T47D (cell line): Measurements from ENCODE around the gene TMEM89.

ENCODE experiments used
- DNase-seq, 2 experiments: peaks; one replicate each; pipeline versions ENCODE4 v3.0.0 to v3.0.0-alpha.2; 2011 to 2012; ENCODE audit warnings: low read depth in 1 of 2, low spot score in 1 of 2
- JUND ChIP-seq: IDR thresholded peaks from 2 replicates; pipeline ENCODE4 v1.6.1; 2012; ENCODE audit warnings: low read depth
- in situ Hi-C: cut with HindIII; loops from 2 replicates; pipeline ENCODE4 v1.10.0; 2016; ENCODE audit warnings: low sequenced_read_pairs, low pct_unique_long_range_greater_than_20kb

Gene TMEM89

DNA sequence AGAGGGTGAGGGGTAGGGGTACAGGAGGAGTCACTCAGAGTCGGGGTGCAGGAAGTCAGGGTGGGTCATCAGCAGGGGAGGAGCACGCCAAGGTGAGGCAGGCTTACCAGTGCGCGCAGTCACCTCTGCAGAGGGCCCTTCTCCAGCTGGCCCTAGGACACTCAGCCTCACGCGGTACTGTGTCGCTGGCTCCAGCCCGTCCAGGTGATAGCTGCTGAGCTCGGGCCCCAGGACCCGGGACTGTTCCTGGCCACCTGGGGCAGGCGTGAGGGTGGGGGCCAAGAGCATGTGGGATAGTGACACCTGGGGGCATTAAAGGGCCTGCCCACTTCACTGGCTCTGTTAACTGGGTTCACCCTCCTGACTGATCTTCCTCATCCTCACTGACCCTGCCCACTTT is 33.9 kb downstream of the TMEM89 start:
- in situ Hi-C loops, result no loop called here
- no peak for DNase-seq
- TF ChIP-seq JUND, result no peak

DNA sequence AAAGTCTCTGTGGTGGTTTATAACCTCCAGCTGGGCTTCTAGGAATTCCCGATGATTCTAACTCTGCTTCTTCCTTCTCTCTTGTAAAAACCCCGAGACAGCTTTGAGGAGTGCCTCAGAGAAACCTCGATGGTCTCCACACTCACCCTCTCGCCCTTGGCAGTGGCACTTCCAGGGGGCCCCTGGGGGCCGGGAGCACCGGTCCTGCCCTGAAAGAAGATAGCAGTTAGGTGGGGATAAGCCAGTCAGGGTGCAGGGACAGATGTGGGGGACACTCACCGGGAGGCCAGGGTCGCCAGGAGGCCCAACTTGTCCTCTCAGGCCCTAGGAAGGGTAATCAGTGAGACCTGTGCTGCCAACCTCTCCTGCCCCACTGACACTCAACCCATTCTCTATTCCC is 36.2 kb downstream of the TMEM89 start:
- in situ Hi-C loops, result no loop called here
- no peak for TF ChIP-seq JUND
- no peak for DNase-seq

DNA sequence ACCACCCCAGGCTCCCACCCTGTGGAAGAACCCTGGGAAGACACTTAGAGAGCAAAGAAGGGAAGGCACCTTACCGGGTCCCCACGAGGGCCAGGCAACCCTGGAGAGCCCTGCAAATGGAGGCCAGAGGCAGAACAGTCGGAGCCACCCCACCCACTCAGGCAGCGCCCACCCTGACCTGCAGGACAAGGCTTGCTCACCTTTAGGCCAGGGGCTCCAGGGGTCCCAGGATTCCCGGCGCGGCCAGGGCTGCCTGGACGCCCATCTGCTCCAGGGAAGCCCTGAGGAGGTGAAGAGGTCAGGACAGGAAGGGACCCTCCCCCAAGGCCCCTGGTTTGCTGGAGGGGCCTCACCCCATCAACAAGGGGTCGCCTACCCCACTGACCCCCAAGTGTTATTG is 36.7 kb downstream of the TMEM89 start:
- in situ Hi-C loops, result no loop called here
- no peak for TF ChIP-seq JUND
- no peak for DNase-seq

DNA sequence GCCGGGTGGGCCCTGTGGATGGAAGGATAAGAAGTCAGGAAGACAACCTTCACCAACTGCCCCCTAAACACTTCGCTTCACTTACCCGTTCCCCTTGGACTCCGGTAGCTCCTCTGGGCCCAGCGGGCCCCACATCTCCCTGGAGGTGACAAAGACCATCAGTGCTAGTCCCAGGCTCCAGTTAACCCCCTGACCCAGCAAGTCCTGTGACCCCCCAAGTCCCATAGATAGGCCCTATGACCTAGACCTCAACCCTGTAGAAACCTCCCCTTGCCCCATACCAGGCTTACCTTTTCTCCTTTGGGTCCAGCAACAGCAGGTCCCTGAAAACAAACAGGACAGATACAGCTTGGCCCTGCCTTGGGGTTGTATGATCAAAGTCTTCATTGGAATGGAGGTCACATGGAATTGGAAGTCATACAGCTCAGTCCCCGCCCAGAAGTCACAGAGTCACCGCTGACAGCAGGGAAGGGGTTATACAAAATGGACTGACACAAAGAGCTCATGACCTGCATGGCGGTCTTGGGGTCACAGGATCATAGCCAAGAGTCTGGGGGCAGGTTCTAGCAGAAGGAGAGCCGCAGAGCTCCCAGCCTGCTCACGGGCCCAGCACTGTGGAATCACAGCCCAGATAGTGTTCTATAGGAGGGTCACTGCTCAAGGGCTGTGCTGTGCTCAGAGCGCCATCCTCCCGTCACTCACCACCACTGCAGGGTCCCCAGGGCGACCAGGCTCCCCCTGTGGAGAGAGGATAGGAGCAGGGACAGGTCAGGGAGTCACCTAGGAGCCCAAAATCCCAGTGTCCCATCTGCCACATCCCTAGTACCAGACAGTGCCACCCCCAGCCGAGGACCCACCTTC is 39.7 kb downstream of the TMEM89 start:
- TF ChIP-seq JUND, result no peak
- DNase-seq, result no peak
- in situ Hi-C loops, result no loop called here

DNA sequence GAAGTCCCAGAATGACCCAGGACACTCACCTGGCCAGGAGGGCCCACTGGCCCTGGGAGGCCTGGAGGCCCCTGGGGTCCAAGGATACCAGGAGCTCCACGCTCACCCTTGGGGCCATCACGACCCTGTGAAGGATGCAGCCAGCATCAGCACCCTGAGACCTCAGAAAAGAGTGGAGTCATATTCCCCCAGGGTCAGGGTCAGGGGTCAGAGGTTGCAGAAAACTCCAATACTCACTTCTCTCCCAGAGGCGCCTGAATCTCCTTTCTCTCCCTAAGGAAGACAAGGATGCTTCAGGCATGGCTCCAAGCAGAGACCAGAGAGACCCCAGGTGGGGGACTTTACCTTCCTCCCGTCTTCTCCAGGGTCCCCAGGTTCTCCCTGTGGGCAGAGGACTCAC is 44.9 kb downstream of the TMEM89 start:
- DNase-seq, result no peak
- in situ Hi-C loops, result no loop called here
- no peak for TF ChIP-seq JUND

DNA sequence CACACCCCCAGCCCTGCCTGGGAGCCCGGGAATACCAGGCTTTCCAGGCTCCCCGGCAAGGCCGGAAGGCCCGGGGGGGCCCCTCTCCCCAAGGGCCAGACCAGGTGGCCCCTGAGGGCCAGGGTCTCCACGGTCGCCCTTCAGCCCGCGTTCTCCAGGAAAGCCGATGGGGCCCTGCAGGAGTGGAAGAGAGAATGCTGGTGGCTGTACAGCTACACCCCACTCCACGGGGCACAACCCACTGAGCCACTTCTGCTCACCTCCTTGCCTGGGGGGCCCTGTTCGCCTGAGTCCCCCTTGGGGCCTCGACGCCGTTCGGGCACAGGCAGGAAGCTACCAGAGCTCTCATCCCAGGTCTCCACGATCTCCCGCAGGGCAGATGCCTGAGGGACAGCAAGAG is 46.2 kb downstream of the TMEM89 start:
- no peak for DNase-seq
- in situ Hi-C loops, result no loop called here
- TF ChIP-seq JUND, result no peak

DNA sequence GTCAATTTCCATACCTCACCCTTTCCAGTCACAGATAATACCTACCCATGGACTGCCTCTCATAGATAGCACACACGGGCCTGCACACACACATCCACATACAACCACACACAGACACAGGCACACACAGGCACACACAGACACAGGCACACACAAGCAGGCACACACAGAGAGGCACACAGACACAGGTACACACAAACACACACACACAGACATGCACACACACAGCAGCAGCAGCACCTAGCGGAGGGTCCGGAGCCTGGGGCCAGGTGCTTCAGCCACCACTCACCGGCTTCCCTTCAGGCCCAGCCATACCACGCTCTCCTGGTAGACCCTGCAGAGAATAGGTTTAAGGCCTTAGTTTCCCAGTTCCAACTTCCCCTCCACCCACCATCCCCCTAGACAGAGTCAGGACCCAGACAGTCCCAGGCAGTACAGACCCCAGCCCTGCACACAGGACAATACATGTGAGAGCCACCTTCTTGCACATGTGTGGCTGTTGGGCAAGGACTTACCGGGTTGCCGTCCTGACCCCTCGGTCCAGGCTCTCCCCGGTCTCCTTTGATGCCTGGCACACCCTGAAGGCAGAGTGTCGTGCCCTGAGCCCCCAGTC is 47.5 kb downstream of the TMEM89 start:
- TF ChIP-seq JUND, result no peak
- no peak for DNase-seq
- in situ Hi-C loops, result no loop called here

DNA sequence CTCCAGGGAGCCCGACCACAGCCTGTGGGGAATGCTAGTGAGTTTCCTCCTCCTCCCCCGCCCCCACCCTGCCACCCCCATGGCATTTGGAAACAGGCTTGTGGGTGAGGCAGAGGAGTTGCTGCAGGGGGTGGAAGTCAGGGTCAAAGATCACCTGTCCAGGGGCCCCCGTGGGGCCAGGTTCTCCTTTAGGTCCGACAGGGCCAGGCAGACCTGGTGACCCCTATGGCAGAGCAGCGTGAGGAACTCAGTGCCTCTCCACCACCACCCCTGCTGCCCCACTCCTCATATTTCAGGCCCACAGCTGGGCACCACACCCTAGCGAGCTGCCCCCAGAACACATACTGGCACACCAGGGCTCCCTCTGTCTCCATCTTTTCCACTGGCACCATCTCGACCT is 49.1 kb downstream of the TMEM89 start:
- in situ Hi-C loops, result no loop called here
- DNase-seq, result no peak
- TF ChIP-seq JUND, result no peak

DNA sequence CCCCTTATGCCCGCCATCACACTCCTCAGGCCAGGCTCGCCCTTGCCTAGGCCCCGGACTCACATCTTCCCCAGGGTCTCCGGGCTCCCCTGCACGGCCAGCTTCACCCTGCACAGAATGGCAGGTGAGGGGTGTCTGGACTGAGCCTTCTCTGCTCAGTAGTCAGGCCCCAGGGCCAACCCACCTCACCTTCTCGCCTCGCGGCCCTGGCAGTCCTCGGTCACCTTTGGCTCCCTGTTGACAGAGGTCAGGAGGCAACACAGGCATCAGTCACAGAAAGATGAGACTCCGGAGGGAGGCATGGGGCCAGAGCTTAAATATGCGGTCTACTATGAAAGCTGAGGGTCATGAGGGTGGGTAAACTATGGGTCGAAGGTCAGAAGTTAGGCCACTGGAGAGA is 49.6 kb downstream of the TMEM89 start:
- no peak for DNase-seq
- in situ Hi-C loops, result no loop called here
- no peak for TF ChIP-seq JUND
